ENCODE data around the gene CYB5R4. TPM values are rescaled to one million over a fixed set of nuclear protein-coding genes. Genes with fewer than 3 reads are reported as not detected.

CYB5R4 gene
- total and polyA plus RNA-seq, 2 of the 13 experiments (the other 11 are each of a cell fraction or from before 2014, with no cell fraction given) = 5.3 to 26.1 TPM

DNA sequence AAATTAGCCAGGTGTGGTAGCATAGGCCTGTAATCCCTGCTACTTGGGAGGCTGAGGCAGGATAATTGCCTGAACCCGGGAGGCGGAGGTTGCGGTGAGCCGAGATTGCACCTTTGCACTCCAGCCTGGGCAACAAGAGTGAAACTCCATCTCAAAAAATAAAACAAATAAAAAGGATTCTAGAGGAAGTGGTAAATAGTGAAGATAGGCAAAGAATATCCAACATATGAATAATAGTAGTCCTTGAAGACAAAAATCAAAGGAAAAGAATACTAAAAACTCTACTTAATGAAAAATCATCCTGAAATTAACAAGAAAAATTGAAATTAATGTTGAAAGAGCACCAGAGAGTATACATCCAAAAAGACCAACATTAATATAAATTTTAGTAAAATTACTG is 107.0 kb downstream of the CYB5R4 start (continued):
- TF ChIP-seq, protein P1, sequence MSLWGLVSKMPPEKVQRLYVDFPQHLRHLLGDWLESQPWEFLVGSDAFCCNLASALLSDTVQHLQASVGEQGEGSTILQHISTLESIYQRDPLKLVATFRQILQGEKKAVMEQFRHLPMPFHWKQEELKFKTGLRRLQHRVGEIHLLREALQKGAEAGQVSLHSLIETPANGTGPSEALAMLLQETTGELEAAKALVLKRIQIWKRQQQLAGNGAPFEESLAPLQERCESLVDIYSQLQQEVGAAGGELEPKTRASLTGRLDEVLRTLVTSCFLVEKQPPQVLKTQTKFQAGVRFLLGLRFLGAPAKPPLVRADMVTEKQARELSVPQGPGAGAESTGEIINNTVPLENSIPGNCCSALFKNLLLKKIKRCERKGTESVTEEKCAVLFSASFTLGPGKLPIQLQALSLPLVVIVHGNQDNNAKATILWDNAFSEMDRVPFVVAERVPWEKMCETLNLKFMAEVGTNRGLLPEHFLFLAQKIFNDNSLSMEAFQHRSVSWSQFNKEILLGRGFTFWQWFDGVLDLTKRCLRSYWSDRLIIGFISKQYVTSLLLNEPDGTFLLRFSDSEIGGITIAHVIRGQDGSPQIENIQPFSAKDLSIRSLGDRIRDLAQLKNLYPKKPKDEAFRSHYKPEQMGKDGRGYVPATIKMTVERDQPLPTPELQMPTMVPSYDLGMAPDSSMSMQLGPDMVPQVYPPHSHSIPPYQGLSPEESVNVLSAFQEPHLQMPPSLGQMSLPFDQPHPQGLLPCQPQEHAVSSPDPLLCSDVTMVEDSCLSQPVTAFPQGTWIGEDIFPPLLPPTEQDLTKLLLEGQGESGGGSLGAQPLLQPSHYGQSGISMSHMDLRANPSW (CRISPR knock-in tag; IDR thresholded peaks at IDR 0.05; ENCODE audit: borderline replicate concordance) = no peak

DNA sequence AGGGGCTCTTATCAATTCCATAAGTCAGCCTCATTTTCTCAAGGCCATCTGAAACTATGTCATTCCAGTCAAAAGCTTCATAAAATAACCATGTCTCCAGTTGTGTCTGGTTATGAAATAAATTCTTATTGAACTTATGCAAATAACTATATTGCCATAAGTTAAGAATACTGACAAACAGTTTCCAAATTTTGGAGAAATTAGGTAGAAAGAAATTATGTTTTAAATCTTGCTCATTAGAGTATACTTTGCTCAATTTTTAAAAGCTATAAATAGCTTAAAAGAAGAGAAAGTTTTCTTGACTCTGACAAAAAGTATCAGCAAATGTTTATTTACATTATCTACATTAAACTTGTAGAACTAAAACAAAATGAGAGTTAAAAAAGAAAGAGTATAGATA is 111.1 kb downstream of the CYB5R4 start:
- H3K36me3 ChIP-seq (replicated peaks in 1 of 2; ENCODE audit: control insufficient read depth in 1 of 2, insufficient read depth in 2 of 2, low read length in 2 of 2) = no peaks in the 10 kb centered on the region
- in situ Hi-C loops (cut with HindIII; ENCODE audit: extremely low pct_ligation_motif_present, low pct_unique_long_range_greater_than_20kb) (no loop called here), intact Hi-C loops (cut with micrococcal nuclease; ENCODE audit: unreplicated experiment) (no loop called here)
- ATAC-seq = no peak
- H3K27ac ChIP-seq (ENCODE audit: extremely low read length, insufficient read depth, low read length) = no peak overlapping the region
- no peak for DNase-seq (ENCODE audit: low spot score)
- ChIA-PET CTCF (ENCODE audit: low intra/inter-chr PET ratio, low total read pairs) (no interaction called here), POLR2A (no interaction called here)
- TF ChIP-seq ZNF136 (CRISPR knock-in tag; IDR thresholded peaks at IDR 0.05; ENCODE audit: low read depth) = no peak
- TF ChIP-seq, protein P2, sequence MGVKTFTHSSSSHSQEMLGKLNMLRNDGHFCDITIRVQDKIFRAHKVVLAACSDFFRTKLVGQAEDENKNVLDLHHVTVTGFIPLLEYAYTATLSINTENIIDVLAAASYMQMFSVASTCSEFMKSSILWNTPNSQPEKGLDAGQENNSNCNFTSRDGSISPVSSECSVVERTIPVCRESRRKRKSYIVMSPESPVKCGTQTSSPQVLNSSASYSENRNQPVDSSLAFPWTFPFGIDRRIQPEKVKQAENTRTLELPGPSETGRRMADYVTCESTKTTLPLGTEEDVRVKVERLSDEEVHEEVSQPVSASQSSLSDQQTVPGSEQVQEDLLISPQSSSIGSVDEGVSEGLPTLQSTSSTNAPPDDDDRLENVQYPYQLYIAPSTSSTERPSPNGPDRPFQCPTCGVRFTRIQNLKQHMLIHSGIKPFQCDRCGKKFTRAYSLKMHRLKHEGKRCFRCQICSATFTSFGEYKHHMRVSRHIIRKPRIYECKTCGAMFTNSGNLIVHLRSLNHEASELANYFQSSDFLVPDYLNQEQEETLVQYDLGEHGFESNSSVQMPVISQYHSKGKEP (CRISPR knock-in tag; IDR thresholded peaks at IDR 0.05) = no peak
- no peak for TF ChIP-seq ZFP36 (IDR thresholded peaks at IDR 0.05; ENCODE audit: borderline replicate concordance, low read depth, low read length, partially characterized antibody)
- no peak for TF ChIP-seq KDM5A (IDR thresholded peaks at IDR 0.05; ENCODE audit: borderline replicate concordance, low read length)
- TF ChIP-seq BRD4 (CRISPR knock-in tag; IDR thresholded peaks at IDR 0.05) = no peak
- TF ChIP-seq, protein P3, sequence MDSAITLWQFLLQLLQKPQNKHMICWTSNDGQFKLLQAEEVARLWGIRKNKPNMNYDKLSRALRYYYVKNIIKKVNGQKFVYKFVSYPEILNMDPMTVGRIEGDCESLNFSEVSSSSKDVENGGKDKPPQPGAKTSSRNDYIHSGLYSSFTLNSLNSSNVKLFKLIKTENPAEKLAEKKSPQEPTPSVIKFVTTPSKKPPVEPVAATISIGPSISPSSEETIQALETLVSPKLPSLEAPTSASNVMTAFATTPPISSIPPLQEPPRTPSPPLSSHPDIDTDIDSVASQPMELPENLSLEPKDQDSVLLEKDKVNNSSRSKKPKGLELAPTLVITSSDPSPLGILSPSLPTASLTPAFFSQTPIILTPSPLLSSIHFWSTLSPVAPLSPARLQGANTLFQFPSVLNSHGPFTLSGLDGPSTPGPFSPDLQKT (CRISPR knock-in tag; IDR thresholded peaks at IDR 0.05; ENCODE audit: borderline replicate concordance) = no peak
- H3K9ac ChIP-seq (ENCODE audit: insufficient read depth, low read depth, low read length) = no peak overlapping the region
- no peaks in the 10 kb centered on the region for H3K4me1 ChIP-seq (ENCODE audit: insufficient read depth, low read length)
- no peak overlapping the region for H3K4me2 ChIP-seq (ENCODE audit: low read depth, low read length)
- no TSS peak for BruUV-seq (replicated peaks)
- H4K20me1 ChIP-seq (ENCODE audit: insufficient read depth, low read length) = no peaks in the 10 kb centered on the region
- no peak for FAIRE-seq
- H3K4me3 ChIP-seq (replicated peaks in 1 of 3; ENCODE audit: insufficient read depth in 1 of 3, low read depth in 2 of 3, low read length in 3 of 3) = no peak overlapping the region
- no peaks in the 10 kb centered on the region for H3K27me3 ChIP-seq (ENCODE audit: control insufficient read depth in 1 of 2, insufficient read depth in 2 of 2, low read length in 2 of 2)
- no peak overlapping the region for H2AFZ ChIP-seq (ENCODE audit: low read length)
- H3K9me3 ChIP-seq (ENCODE audit: low read length) = peaks cover 21% of the 10 kb centered on the region
- H3K79me2 ChIP-seq (ENCODE audit: insufficient read depth, low read length) = no peaks in the 10 kb centered on the region

All from HepG2 (cell line).